A549 treated with AZD9567 at 1 μM for 4 hours (cell line): Measurements from ENCODE around the gene TLCD5. TPM values are rescaled to one million over a fixed set of nuclear protein-coding genes. Genes with fewer than 3 reads are reported as not detected.

Experiments used
- total RNA-seq: library from RNA; stranded (reverse); fragments of 200-300 nt; extraction: Qiagen RNA extraction; gene quantifications from 5 replicates; pipeline ENCODE4 v1.2.3, GENCODE V29; 2022; ENCODE audit not compliant: insufficient read depth

TLCD5 gene
- 5.7 to 7.8 TPM (median 7.4 TPM) in 5 replicates for total RNA-seq

DNA sequence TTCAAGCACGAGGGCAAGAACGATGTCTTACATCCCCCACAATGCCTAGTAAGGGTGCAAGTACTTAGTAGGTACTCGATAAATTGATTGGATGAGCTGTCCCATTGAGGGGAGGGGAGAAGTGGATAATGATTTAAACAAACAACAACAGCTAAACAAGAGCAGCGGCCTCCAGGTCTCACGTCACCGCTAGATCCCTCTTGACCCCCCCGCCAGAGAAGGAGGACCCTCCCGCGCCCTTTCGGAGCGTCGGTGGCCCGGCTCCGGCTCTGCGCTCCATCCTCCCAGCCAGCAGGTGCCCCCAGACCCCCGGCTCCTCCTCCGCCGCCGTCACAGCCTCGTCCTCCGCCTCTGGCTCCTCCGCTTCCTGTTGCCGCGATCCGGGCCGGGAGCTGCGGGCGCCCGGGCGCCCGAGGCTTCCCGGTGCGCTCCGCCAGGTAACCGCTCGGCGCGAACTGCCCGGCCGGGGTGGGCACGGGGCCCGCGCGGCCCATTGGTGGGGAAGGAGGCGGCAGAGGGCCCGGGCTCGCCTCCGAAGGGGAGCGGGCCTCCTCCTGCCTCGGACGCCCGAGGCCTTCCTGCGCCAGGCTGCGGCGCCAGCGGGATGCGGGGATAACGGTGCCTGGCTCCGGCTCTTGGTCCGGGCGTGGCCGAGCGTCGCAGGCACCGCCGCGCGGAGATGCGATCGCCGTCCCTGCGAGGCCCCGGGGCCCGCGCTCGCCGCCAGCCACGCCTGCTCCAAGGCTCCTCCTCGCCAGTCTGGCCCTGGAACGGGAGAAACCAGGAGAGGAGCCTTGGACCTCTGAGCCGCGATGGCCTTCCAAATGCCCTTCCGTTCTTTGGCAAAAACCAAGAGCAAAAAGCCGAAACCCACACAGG, at the start of gene TLCD5:
TSS of gene TLCD5 (plus strand) at position 368 of the 879 bp plus-strand sequence. CDS start 2,143 bp downstream, outside the sequence.

DNA sequence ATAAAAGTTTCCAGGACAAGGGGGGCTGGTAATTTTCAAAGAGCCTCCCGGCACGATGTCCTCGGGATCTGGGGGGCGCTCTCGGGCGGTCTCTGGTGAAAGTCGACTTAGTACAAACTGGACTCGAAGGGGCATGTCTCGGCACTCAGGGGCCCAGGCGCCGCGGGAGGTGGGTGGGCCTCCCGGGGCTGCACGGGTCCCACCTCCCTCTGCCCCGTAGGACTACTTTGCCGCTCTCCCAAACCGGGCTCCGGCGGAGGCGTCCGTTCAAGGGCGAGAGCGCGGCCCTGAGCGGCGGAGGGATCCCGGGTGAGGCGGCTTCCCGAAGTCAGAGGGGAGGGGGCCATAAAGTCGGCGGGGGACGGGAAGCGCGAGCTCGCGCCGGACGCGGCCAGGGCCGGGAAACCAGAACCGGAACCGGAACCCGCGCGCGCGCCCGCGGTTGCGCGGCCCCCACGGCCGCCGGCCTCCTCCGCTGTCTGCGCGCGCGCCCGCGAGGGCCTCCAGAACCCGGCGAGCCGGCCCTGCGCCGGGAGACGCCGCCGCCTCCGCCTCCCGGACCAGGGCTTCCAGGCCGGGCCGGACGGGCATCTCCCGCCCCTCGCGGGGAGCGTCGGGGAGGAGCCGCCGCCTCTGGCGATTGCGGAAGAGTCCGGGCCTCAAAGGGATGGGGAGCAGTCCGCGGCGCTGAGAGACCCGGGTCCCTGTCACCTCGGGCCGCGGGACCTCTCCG, 11.0 kb downstream of the TLCD5 start, which contains the start of gene ARHGEF12:
TSS of gene ARHGEF12 (plus strand) at position 506 of the 733 bp plus-strand sequence. CDS start 831 bp downstream, outside the sequence.

Other genes starting within 250 kb of the TLCD5 start
- 4.8 to 14.3 TPM (median 14.0 TPM) in 5 replicates for gene TRIM29, start 187.2 kb upstream of the TLCD5 start, total RNA-seq
- gene OAF, start 114.3 kb upstream of the TLCD5 start, total RNA-seq, result 10.2 to 11.2 TPM (median 10.7 TPM) in 5 replicates
- gene POU2F3, start 85.2 kb upstream of the TLCD5 start, total RNA-seq, result not detected in 5 replicates
- gene ARHGEF12, start 11.1 kb downstream of the TLCD5 start, total RNA-seq, result 11.7 to 15.7 TPM (median 14.9 TPM) in 5 replicates
- gene GRIK4, start 186.4 kb downstream of the TLCD5 start, total RNA-seq, result 0.06 TPM in 1 of 5 replicates, not detected in the others